HG02759 (cell line): Measurements from ENCODE around the gene ADARB2.

Experiments used
- ATAC-seq: cut with Tn5 transposase; IDR thresholded peaks from one replicate; pipeline ENCODE4 v1.9.1; 2021; ENCODE audit warnings: mild to moderate bottlenecking, moderate library complexity; ENCODE audit not compliant: unreplicated experiment

Gene ADARB2

GRCh38 chr10:1598393-1599153 is 138.8 kb downstream of the ADARB2 start:
- no peak for ATAC-seq

GRCh38 chr10:1597370-1598146 is 139.8 kb downstream of the ADARB2 start:
- no peak for ATAC-seq

- ATAC-seq = no peak
These were observed 140.7 kb downstream of the ADARB2 start for GRCh38 chr10:1596482-1597099.

- ATAC-seq = no peak
These were observed 141.6 kb downstream of the ADARB2 start for GRCh38 chr10:1595726-1596125.

GRCh38 chr10:1595242-1595600 is 142.1 kb downstream of the ADARB2 start:
- no peak for ATAC-seq

GRCh38 chr10:1594372-1595241 is 142.7 kb downstream of the ADARB2 start:
- no peak for ATAC-seq

- ATAC-seq = no peak
These were observed 145.6 kb downstream of the ADARB2 start for GRCh38 chr10:1591742-1592141.

GRCh38 chr10:1591045-1591444 is 146.3 kb downstream of the ADARB2 start:
- ATAC-seq = no peak

GRCh38 chr10:1589257-1589656 is 148.1 kb downstream of the ADARB2 start:
- ATAC-seq = no peak

- ATAC-seq = no peak
These were observed 154.6 kb downstream of the ADARB2 start for GRCh38 chr10:1582739-1583138.

GRCh38 chr10:1581189-1581588 is 156.1 kb downstream of the ADARB2 start:
- ATAC-seq = no peak

- ATAC-seq = no peak
These were observed 157.7 kb downstream of the ADARB2 start for GRCh38 chr10:1579671-1580070.

- no peak for ATAC-seq
These were observed 158.2 kb downstream of the ADARB2 start for GRCh38 chr10:1579141-1579491.

- ATAC-seq = no peak
These were observed 158.8 kb downstream of the ADARB2 start for GRCh38 chr10:1578392-1579140.

- no peak for ATAC-seq
These were observed 159.4 kb downstream of the ADARB2 start for GRCh38 chr10:1577945-1578344.

GRCh38 chr10:1577373-1577770 is 160.0 kb downstream of the ADARB2 start:
- no peak for ATAC-seq

GRCh38 chr10:1576467-1577372 is 160.6 kb downstream of the ADARB2 start:
- ATAC-seq = no peak

GRCh38 chr10:1575481-1576244 is 161.7 kb downstream of the ADARB2 start:
- no peak for ATAC-seq

GRCh38 chr10:1574719-1575118 is 162.6 kb downstream of the ADARB2 start:
- ATAC-seq = no peak
